CD4-positive, alpha-beta memory T cell (primary cell): ENCODE measurements around the gene NBEA. TPM values are rescaled to one million over a fixed set of nuclear protein-coding genes. Genes with fewer than 3 reads are reported as not detected.
A peak's percentile ranks its signal among the peaks of the same experiment; 100 is the strongest.

Source experiments
- CTCF ChIA-PET: fragments of 350-600 bp; sonication (Branson Sonifier 250); formaldehyde crosslinking; loops from one replicate; lab custom pipeline; 2021; ENCODE audit warnings: inconsistent platforms; ENCODE audit not compliant: partially characterized antibody; lab: Charles Lee
- POLR2A ChIA-PET: fragments of 350-600 bp; sonication (Branson Sonifier 250); formaldehyde crosslinking; loops from one replicate; lab custom pipeline; 2021; ENCODE audit not compliant: partially characterized antibody; lab: Charles Lee
- DNase-seq, 5 donors: peaks; one replicate each; pipeline versions ENCODE4 v3.0.0 to v3.0.0-alpha.2; 2020 to 2022; ENCODE audit warnings: mixed read lengths in 1 of 5
- H3K27ac ChIP-seq: one replicate; pipeline ENCODE4 v1.7.0; 2013; ENCODE audit warnings: low read depth, low read length
- H3K27me3 ChIP-seq: 2 replicates; pipeline ENCODE4 v1.7.0; 2013; ENCODE audit warnings: mild to moderate bottlenecking, low read length, moderate library complexity; ENCODE audit not compliant: insufficient read depth
- H3K36me3 ChIP-seq: 2 replicates; pipeline ENCODE4 v1.7.0; 2013; ENCODE audit warnings: mild to moderate bottlenecking, low read length, moderate library complexity; ENCODE audit not compliant: insufficient read depth
- H3K4me1 ChIP-seq: 2 replicates; pipeline ENCODE4 v1.7.0; 2013; ENCODE audit warnings: mild to moderate bottlenecking, low read length, moderate library complexity; ENCODE audit not compliant: insufficient read depth
- H3K4me3 ChIP-seq, 2 donors: one replicate each; pipeline ENCODE4 v1.7.0; 2013; ENCODE audit warnings: low read length in 2 of 2, mild to moderate bottlenecking in 1 of 2
- H3K9me3 ChIP-seq, 2 donors: one replicate each; pipeline ENCODE4 v1.7.0; 2013; ENCODE audit warnings: low read length in 2 of 2, control low read depth in 1 of 2; ENCODE audit not compliant: control insufficient read depth in 1 of 2
- H3K27ac Mint-ChIP-seq, 7 donors: one replicate each; pipeline ENCODE4 v1.8.0; 2020 to 2021; ENCODE audit warnings: mixed read lengths in 7 of 7, mild to moderate bottlenecking in 6 of 7, inconsistent platforms in 3 of 7, moderate library complexity in 3 of 7
- H3K27me3 Mint-ChIP-seq, 2 donors: one replicate each; pipeline ENCODE4 v1.8.0; 2020 to 2021; ENCODE audit warnings: mixed read lengths in 2 of 2
- H3K36me3 Mint-ChIP-seq, 2 donors: one replicate each; pipeline ENCODE4 v1.8.0; 2020 to 2021; ENCODE audit warnings: mixed read lengths in 2 of 2, inconsistent platforms in 1 of 2, mild to moderate bottlenecking in 1 of 2
- H3K4me1 Mint-ChIP-seq, 4 donors: one replicate each; pipeline ENCODE4 v1.8.0; 2020 to 2021; ENCODE audit warnings: mixed read lengths in 4 of 4, mild to moderate bottlenecking in 1 of 4
- H3K4me3 Mint-ChIP-seq, 8 donors: one replicate each; pipeline ENCODE4 v1.8.0; 2020 to 2021; ENCODE audit warnings: mixed read lengths in 8 of 8, mild to moderate bottlenecking in 7 of 8, moderate library complexity in 6 of 8, inconsistent platforms in 3 of 8
- H3K9me3 Mint-ChIP-seq, 8 donors: one replicate each; pipeline ENCODE4 v1.8.0; 2020 to 2021; ENCODE audit warnings: mixed read lengths in 8 of 8, mild to moderate bottlenecking in 5 of 8, inconsistent platforms in 3 of 8, moderate library complexity in 1 of 8
- intact Hi-C: fragments of 100-400 bp; cut with micrococcal nuclease; formaldehyde crosslinking; loops from one replicate; pipeline ENCODE4 v1.15.1; 2023
- polyA plus RNA-seq, 2 donors: library from polyadenylated mRNA; unstranded; fragments of 300-500 nt; fragmentation: Illumina TruSeq; gene quantifications; one replicate each; pipeline ENCODE4 v1.2.3, GENCODE V29; 2021
- total RNA-seq, 2 experiments: library from RNA; stranded (reverse); gene quantifications; one replicate each; pipeline ENCODE4 v1.2.3, GENCODE V29; 2021

NBEA gene
- total and polyA plus RNA-seq, 4 experiments from 2014 or later: 0.48 to 1.8 (median 1.1) TPM

GRCh38 chr13:34939771-34940170 is 2.3 kb upstream of the NBEA start:
- Histone ChIP-seq H3K27me3 (peaks cover 6% of the 10 kb centered on the region), H3K9me3 (no peaks in the 10 kb centered on the region), H3K4me3 (no peak overlapping the region), H3K36me3 (no peaks in the 10 kb centered on the region), H3K4me1 (peaks cover 9% of the 10 kb centered on the region), H3K27ac (no peak overlapping the region)
- Mint-ChIP-seq H3K27me3 (peaks cover 16 to 18% of the 10 kb centered on the region in 2 donors), H3K36me3 (no peaks in the 10 kb centered on the region), H3K27ac (no peak overlapping the region), H3K4me1 (peaks cover 13 to 15% (median 14%) of the 10 kb centered on the region in 4 donors), H3K9me3 (peaks cover 0 to 5% (median 0%) of the 10 kb centered on the region in 8 donors), H3K4me3 (no peak overlapping the region)
- ChIA-PET CTCF (interaction anchor here (1.7 kb wide), 1 partner anchor 20 kb away, joined by 3 read pairs; no protein-coding TSS in a partner anchor), POLR2A (no interaction called here)
- intact Hi-C loops: no loop called here
- no peak for DNase-seq

GRCh38 chr13:34941436-34941834 is 635 bp upstream of the NBEA start:
- Histone ChIP-seq H3K27me3 (peaks cover 6% of the 10 kb centered on the region), H3K4me1 (peaks cover 9% of the 10 kb centered on the region), H3K9me3 (no peaks in the 10 kb centered on the region), H3K36me3 (no peaks in the 10 kb centered on the region), H3K4me3 (no peak overlapping the region), H3K27ac (no peak overlapping the region)
- no peak for DNase-seq
- POLR2A ChIA-PET: no interaction called here
- peak overlapping the region in 1 of 7 donors; percentile 16 for H3K27ac Mint-ChIP-seq
- no peaks in the 10 kb centered on the region for H3K36me3 Mint-ChIP-seq
- peaks cover 22 to 24% of the 10 kb centered on the region in 2 donors for H3K27me3 Mint-ChIP-seq
- CTCF ChIA-PET: no interaction called here
- peak overlapping the region; percentile 69 to 89 (median 86) for H3K4me3 Mint-ChIP-seq
- H3K4me1 Mint-ChIP-seq: peaks cover 13 to 15% (median 14%) of the 10 kb centered on the region in 4 donors
- intact Hi-C loops: no loop called here
- peaks cover 0 to 5% (median 0%) of the 10 kb centered on the region in 8 donors for H3K9me3 Mint-ChIP-seq

- Histone ChIP-seq H3K27me3 (peaks cover 6% of the 10 kb centered on the region), H3K9me3 (no peaks in the 10 kb centered on the region), H3K27ac (no peak overlapping the region), H3K4me1 (peaks cover 9% of the 10 kb centered on the region), H3K36me3 (no peaks in the 10 kb centered on the region), H3K4me3 (peak overlapping the region in 1 of 2 donors; percentile 17)
- DNase-seq: peak in 2 of 5 donors; percentile 5 to 8
- ChIA-PET CTCF (no interaction called here), POLR2A (no interaction called here)
- no peaks in the 10 kb centered on the region for H3K36me3 Mint-ChIP-seq
- peak overlapping the region in 5 of 7 donors; percentile 63 to 81 (median 64) for H3K27ac Mint-ChIP-seq
- H3K27me3 Mint-ChIP-seq: peaks cover 22 to 25% of the 10 kb centered on the region in 2 donors
- peaks cover 0 to 5% (median 0%) of the 10 kb centered on the region in 8 donors for H3K9me3 Mint-ChIP-seq
- intact Hi-C loops: no loop called here
- peak overlapping the region; percentile 76 to 90 (median 86) for H3K4me3 Mint-ChIP-seq
- peaks cover 13 to 15% (median 14%) of the 10 kb centered on the region in 4 donors for H3K4me1 Mint-ChIP-seq
These were observed 814 bp downstream of the NBEA start for GRCh38 chr13:34942732-34943435.

GRCh38 chr13:34943436-34944273 is 1.6 kb downstream of the NBEA start:
- ChIA-PET POLR2A (interaction anchor here (0.5 kb wide), 1 partner anchor 36 kb away, joined by 3 read pairs; no protein-coding TSS in a partner anchor), CTCF (no interaction called here)
- Mint-ChIP-seq H3K4me3 (peak overlapping the region; percentile 76 to 90 (median 86)), H3K9me3 (peaks cover 0 to 5% (median 0%) of the 10 kb centered on the region in 8 donors), H3K4me1 (peaks cover 13 to 15% (median 14%) of the 10 kb centered on the region in 4 donors), H3K36me3 (no peaks in the 10 kb centered on the region), H3K27ac (peak overlapping the region in 3 of 7 donors; percentile 63 to 81 (median 63)), H3K27me3 (peaks cover 22 to 25% of the 10 kb centered on the region in 2 donors)
- Histone ChIP-seq H3K4me1 (peaks cover 9% of the 10 kb centered on the region), H3K27me3 (peaks cover 6% of the 10 kb centered on the region), H3K4me3 (peak overlapping the region in 1 of 2 donors; percentile 17), H3K36me3 (no peaks in the 10 kb centered on the region), H3K9me3 (no peaks in the 10 kb centered on the region), H3K27ac (no peak overlapping the region)
- DNase-seq: peak in 2 of 5 donors; percentile 3 to 4
- intact Hi-C loops: no loop called here

- H3K36me3 Mint-ChIP-seq: no peaks in the 10 kb centered on the region
- CTCF ChIA-PET: no interaction called here
- H3K27ac Mint-ChIP-seq: no peak overlapping the region
- Histone ChIP-seq H3K36me3 (no peaks in the 10 kb centered on the region), H3K27ac (no peak overlapping the region), H3K4me1 (peaks cover 9% of the 10 kb centered on the region), H3K9me3 (no peaks in the 10 kb centered on the region), H3K4me3 (no peak overlapping the region), H3K27me3 (peaks cover 6% of the 10 kb centered on the region)
- POLR2A ChIA-PET: interaction anchor here (0.5 kb wide), 1 partner anchor 35 kb away, joined by 3 read pairs; no protein-coding TSS in a partner anchor
- H3K9me3 Mint-ChIP-seq: peaks cover 0 to 5% (median 0%) of the 10 kb centered on the region in 8 donors
- DNase-seq: no peak
- peak overlapping the region in 2 of 8 donors; percentile 76 to 77 for H3K4me3 Mint-ChIP-seq
- peaks cover 13 to 15% (median 14%) of the 10 kb centered on the region in 4 donors for H3K4me1 Mint-ChIP-seq
- intact Hi-C loops: no loop called here
- H3K27me3 Mint-ChIP-seq: peaks cover 22 to 24% of the 10 kb centered on the region in 2 donors
These were observed 2.2 kb downstream of the NBEA start for GRCh38 chr13:34944274-34944634.

GRCh38 chr13:34944751-34945150 is 2.7 kb downstream of the NBEA start:
- H3K4me1 Mint-ChIP-seq: peaks cover 13 to 15% (median 14%) of the 10 kb centered on the region in 4 donors
- DNase-seq: no peak
- no peaks in the 10 kb centered on the region for H3K36me3 Mint-ChIP-seq
- intact Hi-C loops: no loop called here
- H3K27ac ChIP-seq: no peak overlapping the region
- H3K9me3 ChIP-seq: no peaks in the 10 kb centered on the region
- H3K27me3 Mint-ChIP-seq: peaks cover 22 to 24% of the 10 kb centered on the region in 2 donors
- H3K4me3 ChIP-seq: no peak overlapping the region
- CTCF ChIA-PET: no interaction called here
- H3K4me3 Mint-ChIP-seq: no peak overlapping the region
- peaks cover 9% of the 10 kb centered on the region for H3K4me1 ChIP-seq
- H3K9me3 Mint-ChIP-seq: peaks cover 0 to 5% (median 0%) of the 10 kb centered on the region in 8 donors
- H3K27ac Mint-ChIP-seq: no peak overlapping the region
- no peaks in the 10 kb centered on the region for H3K36me3 ChIP-seq
- H3K27me3 ChIP-seq: peaks cover 4% of the 10 kb centered on the region
- POLR2A ChIA-PET: no interaction called here

GRCh38 chr13:34951528-34951927 is 9.5 kb downstream of the NBEA start:
- no peaks in the 10 kb centered on the region for H3K36me3 Mint-ChIP-seq
- no peak overlapping the region for H3K27ac Mint-ChIP-seq
- CTCF ChIA-PET: interaction anchor here (0.6 kb wide), 1 partner anchor 26 kb away, joined by 3 read pairs; no protein-coding TSS in a partner anchor
- intact Hi-C loops: no loop called here
- no peaks in the 10 kb centered on the region for H3K4me1 ChIP-seq
- peaks cover 0 to 1% of the 10 kb centered on the region in 2 donors for H3K27me3 Mint-ChIP-seq
- H3K9me3 ChIP-seq: no peaks in the 10 kb centered on the region
- H3K4me1 Mint-ChIP-seq: no peaks in the 10 kb centered on the region
- H3K36me3 ChIP-seq: no peaks in the 10 kb centered on the region
- no peaks in the 10 kb centered on the region for H3K27me3 ChIP-seq
- H3K9me3 Mint-ChIP-seq: no peaks in the 10 kb centered on the region
- no peak overlapping the region for H3K4me3 Mint-ChIP-seq
- no peak overlapping the region for H3K27ac ChIP-seq
- no peak for DNase-seq
- POLR2A ChIA-PET: no interaction called here
- no peak overlapping the region for H3K4me3 ChIP-seq
